Stimulated activated CD8-positive, alpha-beta memory T cell treated with anti-CD3 and anti-CD28 coated beads, Interleukin-12 subunit alpha, Interleukin-12 subunit beta, amount 100 ng/mL, for 24 hours (primary cell): ENCODE data around the gene RENBP.

Experiments used
- DNase-seq: peaks from one replicate; pipeline ENCODE4 v3.0.0-alpha.2; 2020; ENCODE audit errors: extremely low read depth

RENBP gene

GRCh38 chrX:153919281-153919680 lies 25.2 kb downstream of the RENBP start:
- DNase-seq: no peak

- DNase-seq: no peak
Observed at GRCh38 chrX:153917869-153918268, 26.6 kb downstream of the RENBP start.

GRCh38 chrX:153913701-153914100 lies 30.7 kb downstream of the RENBP start:
- no peak for DNase-seq

- DNase-seq: no peak
Observed at GRCh38 chrX:153913211-153913610, 31.2 kb downstream of the RENBP start.

- DNase-seq: no peak
Observed at GRCh38 chrX:153911798-153912197, 32.6 kb downstream of the RENBP start.

- no peak for DNase-seq
Observed at GRCh38 chrX:153910446-153910845, 34.0 kb downstream of the RENBP start.

- no peak for DNase-seq
Observed at GRCh38 chrX:153909980-153910360, 34.5 kb downstream of the RENBP start.

- DNase-seq: no peak
Observed at GRCh38 chrX:153909024-153909979, 35.1 kb downstream of the RENBP start.

- no peak for DNase-seq
Observed at GRCh38 chrX:153908219-153908860, 36.1 kb downstream of the RENBP start.

GRCh38 chrX:153907456-153907855 lies 37.0 kb downstream of the RENBP start:
- no peak for DNase-seq

- no peak for DNase-seq
Observed at GRCh38 chrX:153906126-153906917, 38.1 kb downstream of the RENBP start.

- DNase-seq: no peak
Observed at GRCh38 chrX:153905481-153906095, 38.9 kb downstream of the RENBP start.

- DNase-seq: no peak
Observed at GRCh38 chrX:153903991-153904957, 40.2 kb downstream of the RENBP start, which contains the start of gene AVPR2. Gene AVPR2, plus strand, starts transcription at chrX:153904673. Its CDS starts 473 bp downstream, at chrX:153905146.

GRCh38 chrX:153903238-153903980 lies 41.0 kb downstream of the RENBP start:
- no peak for DNase-seq

GRCh38 chrX:153902385-153902784 lies 42.1 kb downstream of the RENBP start:
- no peak for DNase-seq

- DNase-seq: no peak
Observed at GRCh38 chrX:153901753-153902140, 42.7 kb downstream of the RENBP start.

- no peak for DNase-seq
Observed at GRCh38 chrX:153900831-153901752, 43.4 kb downstream of the RENBP start.

GRCh38 chrX:153897899-153898298 lies 46.5 kb downstream of the RENBP start:
- no peak for DNase-seq

GRCh38 chrX:153889123-153889522 lies 55.3 kb downstream of the RENBP start:
- no peak for DNase-seq
